ENCODE results near the gene TMPRSS3.

Gene TMPRSS3

DNA sequence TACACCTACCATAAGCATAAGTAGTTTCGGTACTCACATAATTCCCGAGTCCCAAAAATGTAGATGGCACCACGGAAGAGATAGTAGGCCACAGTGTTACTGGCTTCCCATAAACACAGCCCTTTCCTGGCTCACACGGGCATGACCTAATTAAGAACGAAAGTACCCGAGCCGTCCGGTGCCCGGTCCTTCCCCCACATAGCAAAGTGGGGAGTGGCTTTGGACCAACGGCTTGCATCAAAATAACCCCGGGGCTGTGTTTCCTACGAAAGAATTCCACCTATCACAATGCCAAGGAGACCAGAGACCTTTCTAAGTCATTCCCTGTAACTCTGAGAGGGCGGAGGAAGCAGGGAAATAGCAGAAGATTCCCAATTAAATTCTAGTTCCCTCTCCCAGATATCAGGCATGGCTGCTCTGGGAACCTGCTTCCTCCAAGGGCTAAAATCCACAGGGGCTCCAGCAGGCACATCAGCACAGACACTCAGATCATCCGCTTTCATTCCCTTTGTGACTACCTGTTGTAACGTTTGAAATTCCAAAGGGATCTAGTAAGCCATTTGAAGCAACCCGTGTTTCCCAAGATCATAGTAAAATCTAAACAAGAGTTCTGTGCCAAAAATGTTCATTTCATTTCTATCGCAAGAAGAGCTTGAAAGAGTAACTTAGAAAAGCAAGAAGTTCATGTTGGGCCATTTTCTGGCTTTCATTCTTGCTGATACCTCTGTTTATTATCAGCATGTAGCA, at the start of gene TMPRSS3:
TSS of gene TMPRSS3 (minus strand) at position 148 of the 747 bp plus-strand sequence. CDS start 635 bp downstream, outside the sequence.
- no peak for DNase-seq

DNA sequence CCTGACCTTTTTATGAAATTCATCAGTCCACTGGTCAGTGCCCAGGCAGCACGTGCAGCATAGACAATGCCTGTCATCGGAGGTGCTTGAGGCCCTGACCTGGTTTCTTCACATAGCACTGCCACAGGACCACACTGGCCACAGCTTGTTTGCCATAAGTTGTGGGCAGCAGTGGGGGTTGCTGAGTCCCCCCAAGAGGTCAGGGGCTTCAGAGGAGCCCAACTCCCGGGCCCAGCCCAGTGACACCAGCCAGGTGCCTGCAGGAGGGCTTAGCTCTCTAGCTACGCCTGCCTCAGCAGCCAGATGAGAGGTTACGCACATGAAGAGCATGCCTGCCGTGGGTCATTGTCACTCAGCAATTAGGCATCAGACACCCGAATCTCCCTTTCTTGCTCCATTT, 49.5 kb upstream of the TMPRSS3 start:
- DNase-seq: no peak

GRCh38 chr21:42444745-42445059, 48.9 kb upstream of the TMPRSS3 start:
- no peak for DNase-seq

DNA sequence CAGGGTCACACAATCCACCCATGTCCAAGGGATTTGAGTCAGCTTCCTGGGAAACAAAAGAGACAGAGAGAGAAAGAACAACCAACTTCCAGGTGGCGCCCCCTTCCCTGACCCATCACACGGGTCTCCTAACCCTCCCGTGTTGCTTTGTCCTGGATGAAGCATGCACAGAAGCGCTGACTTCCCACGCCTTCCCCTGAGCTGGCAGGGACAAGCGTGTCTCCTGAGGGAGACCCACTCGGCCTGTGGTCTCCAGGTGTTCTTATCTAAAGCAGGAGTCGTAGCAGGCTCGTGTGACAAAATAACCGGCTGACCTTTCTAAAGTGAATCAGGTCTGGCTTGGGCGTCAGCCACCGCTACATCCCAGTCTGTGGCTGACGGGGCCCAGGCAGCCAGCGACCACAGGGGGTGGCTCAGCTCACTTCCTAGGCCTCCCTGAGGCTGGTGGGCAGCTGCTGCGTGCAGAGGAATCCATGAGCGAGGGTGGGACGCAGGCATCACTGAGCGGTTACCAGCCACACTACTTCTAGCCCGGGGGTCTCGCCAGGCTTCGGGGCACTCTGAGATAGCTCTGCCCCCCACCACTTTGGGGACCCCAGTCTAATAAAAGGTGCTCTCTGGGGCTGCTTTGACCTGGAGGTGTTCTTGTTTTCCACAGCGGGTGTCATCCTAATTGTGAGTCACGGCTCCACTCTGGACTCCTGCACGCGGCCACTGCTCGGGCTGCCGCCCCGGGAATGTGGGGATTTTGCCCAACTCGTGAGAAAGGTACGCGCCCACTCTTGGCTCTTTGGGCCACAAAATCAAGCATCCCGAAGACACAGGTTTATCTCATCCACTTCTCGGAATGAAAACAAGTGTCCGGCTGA, 48.3 kb upstream of the TMPRSS3 start:
- DNase-seq: no peak

DNA sequence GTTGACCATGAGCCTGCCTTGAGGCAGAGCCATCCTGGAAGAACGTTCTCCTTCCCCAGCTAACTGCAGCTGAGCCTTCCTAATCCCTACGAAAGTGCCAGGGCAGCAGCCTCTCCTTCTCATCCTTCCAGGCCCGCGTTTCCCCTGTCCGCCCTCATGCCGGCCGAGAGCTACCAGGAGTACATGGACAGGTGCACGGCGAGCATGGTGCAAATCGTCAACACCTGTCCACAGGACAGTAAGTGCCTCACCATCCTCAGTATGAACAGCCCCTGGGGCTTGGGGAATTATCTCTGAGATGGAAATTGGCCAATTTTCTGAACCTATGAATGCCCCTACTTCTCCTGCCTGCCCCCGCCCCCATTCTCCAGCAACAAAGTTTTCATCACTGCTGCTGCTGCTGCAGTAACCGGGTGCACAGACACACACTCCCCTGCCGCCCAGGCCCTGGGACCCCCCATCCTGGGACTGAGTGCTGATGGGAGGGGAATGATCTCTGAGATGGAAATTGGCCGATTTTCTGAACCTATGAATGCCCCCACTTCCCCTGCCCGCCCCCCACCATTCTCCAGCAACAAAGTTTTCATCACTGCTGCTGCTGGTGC, 47.4 kb upstream of the TMPRSS3 start:
- DNase-seq: no peak

DNA sequence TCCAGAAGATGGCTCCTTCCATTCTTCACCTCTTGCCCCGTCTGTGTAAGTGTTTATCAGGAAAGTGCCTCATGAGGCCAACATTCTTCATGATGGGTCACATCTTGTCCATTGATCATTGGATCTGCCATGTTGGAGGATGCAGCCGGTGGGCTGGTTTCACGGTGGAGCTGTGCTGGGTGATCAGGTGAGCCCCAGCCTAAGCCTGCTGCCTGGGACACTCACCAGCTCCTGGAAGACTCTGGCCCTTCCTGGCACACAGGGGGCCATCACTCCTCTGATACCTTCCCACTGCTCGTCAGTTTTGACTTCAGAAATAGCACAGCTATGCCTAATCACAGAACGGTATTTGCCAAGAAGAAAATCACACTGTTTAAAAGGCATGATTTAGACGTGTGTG, 46.1 kb upstream of the TMPRSS3 start:
- no peak for DNase-seq

DNA sequence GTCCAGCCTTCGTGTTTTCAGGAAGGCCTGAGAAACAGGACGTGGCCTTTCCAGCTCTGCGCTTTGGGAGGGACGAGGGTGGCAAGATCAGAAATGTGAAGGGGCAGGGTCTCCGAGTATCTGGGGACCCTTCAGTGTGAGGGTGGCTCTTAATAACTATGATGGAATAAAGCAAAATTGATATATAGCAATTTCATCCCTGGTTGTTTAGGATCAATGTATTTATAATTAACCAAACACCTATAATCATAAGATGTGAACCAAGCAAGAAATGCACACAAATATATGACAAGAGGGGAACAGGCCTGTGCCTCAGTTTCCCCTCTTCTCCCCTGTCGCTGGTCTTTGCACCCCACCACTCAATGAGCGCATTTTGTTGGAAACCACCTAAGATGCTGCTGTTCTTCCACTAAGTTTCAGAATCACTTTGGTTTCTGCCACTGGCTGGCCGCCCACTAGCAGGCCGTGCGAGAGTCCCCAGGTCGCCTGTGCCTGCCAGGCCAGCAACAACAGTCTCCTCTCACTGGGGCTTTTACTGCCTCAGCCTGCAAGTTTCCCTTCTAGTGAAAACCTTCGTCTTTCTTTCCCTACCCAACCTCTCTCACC, 44.4 kb upstream of the TMPRSS3 start:
- no peak for DNase-seq

DNA sequence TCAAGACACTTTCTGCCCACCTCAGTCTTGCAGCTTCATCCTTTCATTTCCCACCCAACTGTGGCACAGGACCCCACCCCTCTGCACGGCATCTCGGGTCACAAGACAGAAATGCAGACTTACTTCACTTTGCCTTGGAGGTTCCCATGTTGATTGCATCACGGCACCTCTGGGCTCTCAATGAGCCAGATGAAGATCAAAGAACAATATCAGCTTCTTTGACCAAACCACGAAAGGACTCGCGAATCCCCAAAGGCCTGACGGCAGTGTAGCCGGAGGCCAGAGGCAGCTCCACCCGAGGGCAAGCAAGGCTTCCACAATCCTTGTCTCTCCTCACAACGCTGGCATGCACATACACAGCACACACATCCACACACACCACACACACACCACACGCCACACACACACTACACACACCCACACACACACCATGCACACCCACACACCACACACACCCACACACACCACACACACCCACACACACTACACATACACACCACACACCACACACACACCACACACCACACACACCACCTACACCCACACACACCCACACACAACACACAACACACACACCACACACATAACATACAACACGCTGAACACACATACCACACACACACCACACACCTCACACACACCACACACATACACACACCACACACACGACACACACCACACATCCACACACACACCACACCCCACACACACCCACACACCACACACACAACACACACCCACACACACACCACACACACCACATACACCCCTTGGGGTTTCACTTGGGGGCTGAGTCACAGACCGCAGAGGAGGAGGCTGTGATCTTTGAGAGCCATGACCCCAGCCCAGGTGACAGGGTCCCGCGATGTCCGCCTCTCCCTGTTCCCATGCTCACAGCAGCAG, 43.7 kb upstream of the TMPRSS3 start:
- peak in 1 of 2 donors; percentile 34 for DNase-seq

GRCh38 chr21:42438316-42439205, 42.7 kb upstream of the TMPRSS3 start:
- DNase-seq: no peak

- no peak for DNase-seq
Observed at GRCh38 chr21:42437786-42438185, 41.9 kb upstream of the TMPRSS3 start.

- DNase-seq: no peak
Observed at GRCh38 chr21:42436914-42437313, 41.1 kb upstream of the TMPRSS3 start.

DNA sequence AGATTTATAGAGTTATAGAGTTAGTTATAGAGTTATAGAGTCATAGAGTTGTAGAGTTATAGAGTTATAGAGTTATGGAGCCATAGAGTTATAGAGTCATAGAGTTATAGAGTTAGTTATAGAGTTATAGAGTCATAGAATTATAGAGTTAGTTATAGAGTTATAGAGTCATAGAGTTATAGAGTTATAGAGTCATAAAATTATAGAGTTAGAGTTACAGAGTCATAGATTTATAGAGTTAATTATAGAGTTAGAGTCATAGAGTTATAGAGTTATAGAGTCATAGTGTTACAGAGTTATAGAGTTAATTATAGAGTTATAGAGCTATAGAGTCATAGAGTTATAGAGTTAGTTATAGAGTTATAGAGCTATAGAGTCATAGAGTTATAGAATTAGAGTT, 40.0 kb upstream of the TMPRSS3 start:
- DNase-seq: no peak

GRCh38 chr21:42435401-42435800, 39.5 kb upstream of the TMPRSS3 start:
- no peak for DNase-seq

- DNase-seq: no peak
Observed at GRCh38 chr21:42434884-42435283, 39.0 kb upstream of the TMPRSS3 start.

- DNase-seq: no peak
Observed at GRCh38 chr21:42433946-42434551, 38.2 kb upstream of the TMPRSS3 start.

DNA sequence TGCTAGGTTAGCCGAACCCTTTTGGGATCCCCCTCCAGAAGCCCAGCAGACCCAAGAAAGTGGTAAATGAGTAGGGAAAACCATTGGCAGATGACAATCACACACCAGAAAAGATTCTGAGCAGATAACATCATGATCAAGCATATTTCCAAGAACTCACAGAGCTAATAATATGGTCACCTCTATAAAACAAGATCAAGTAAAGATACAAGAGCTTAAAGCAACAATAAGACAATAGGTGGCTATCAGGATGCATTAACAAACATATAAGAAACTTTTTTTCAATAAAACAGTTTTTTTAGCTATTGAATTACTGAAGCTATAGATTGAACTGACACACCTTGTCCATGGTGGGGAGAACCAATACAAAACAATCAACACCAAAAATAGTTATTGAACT, 36.8 kb upstream of the TMPRSS3 start:
- no peak for DNase-seq

DNA sequence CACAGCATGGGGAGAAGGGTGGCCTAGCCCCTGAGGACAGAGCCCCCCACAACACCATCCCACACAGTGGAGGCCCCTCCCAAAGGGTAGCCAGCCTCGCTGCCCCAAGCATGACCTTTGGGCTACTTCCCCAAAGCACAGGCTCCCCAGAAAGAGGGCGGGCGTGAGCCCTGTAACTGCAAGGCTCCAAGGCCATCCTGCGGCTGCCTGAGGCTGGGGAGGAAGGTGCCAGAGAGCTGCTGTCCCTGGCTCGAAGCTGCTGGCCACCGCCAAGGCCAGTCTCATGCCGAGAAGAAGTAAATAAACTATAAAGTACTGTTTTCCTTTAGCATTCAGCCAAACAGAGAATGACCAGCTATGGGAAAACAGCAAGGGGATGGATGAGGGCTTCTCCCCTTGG, 35.3 kb upstream of the TMPRSS3 start:
- no peak for DNase-seq

DNA sequence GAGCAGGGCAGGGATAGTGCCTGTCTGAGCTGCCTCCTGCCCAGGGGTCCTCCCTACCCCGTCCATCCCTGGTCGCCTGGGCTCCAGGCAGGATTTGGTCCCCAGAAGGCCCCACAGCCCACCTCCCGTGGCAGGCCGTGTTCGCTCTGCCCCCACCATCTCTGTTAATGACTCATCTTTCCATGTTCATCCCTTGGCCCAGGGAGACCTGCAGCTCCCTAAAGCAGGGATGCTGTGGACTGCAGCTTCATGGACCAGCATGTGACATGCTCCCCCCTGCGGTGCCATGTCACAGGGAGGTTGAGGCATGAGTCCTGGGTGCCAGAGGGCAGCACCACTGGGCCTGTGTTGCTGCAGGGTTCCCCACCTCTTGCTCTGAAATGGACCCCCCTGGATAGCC, 34.7 kb upstream of the TMPRSS3 start:
- no peak for DNase-seq

DNA sequence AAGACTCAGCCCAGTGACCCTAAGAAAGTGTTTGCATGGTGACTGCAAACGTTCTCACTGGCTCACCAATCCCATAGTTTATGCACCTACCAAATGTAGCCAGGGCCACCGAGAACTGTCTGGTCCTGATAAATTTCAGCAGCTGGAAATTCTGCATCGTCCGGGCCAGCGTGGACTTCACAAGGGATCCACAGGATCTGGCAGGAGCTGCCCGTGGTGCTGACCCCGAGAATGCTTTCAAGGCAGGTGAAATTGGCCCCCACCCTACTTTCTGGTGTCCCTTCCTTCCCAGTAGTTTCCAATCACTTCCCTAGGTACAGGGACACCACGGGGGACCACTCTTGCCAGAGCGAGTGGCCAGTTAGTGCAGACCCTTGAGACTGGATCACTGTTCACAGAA, 34.0 kb upstream of the TMPRSS3 start:
- no peak for DNase-seq

DNA sequence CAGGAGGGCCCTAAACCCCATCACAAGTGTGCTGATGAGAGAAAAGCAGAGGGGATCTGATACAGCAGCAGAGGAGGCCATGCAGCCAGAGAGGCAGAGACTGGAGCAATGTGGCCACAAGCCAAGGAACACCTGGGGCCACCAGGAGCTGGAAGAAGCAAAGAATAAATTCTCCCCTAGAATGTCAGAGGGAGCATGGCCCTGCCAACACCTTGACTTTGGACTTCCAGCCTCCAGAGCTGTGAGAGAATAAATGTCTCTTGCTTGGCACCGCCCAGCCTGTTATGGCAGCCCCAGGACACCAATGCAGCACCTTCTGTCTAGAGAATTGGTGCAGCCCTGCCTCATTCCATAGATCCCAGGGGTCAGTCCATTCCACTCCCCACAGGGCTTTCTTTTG, 33.2 kb upstream of the TMPRSS3 start:
- no peak for DNase-seq
